ENCODE data around the gene NCKAP1.
"Not testable (repeated sequence)": the region's sequence is repeated elsewhere in the genome, so short reads cannot be mapped to it uniquely, and the experiment has no call there.

The NCKAP1 gene

GRCh38 chr2:183000846-183001245, 37.4 kb downstream of the NCKAP1 start:
- DNase-seq, result peak; percentile 54

GRCh38 chr2:182999348-183000028, 38.8 kb downstream of the NCKAP1 start:
- no peak for DNase-seq

- no peak for DNase-seq
These were observed 43.9 kb downstream of the NCKAP1 start for GRCh38 chr2:182994228-182994912.

GRCh38 chr2:182982941-182983340, 55.3 kb downstream of the NCKAP1 start:
- DNase-seq, result no peak

- DNase-seq, result not testable (repeated sequence)
These were observed 56.8 kb downstream of the NCKAP1 start for GRCh38 chr2:182981475-182981874.

- no peak for DNase-seq
These were observed 57.6 kb downstream of the NCKAP1 start for GRCh38 chr2:182980652-182981051.

- DNase-seq, result no peak
These were observed 58.1 kb downstream of the NCKAP1 start for GRCh38 chr2:182980115-182980514.

- no peak for DNase-seq
These were observed 60.8 kb downstream of the NCKAP1 start for GRCh38 chr2:182977463-182977862.

- no peak for DNase-seq
These were observed 64.6 kb downstream of the NCKAP1 start for GRCh38 chr2:182973441-182974352.

- no peak for DNase-seq
These were observed 65.7 kb downstream of the NCKAP1 start for GRCh38 chr2:182972548-182972942.

- no peak for DNase-seq
These were observed 66.3 kb downstream of the NCKAP1 start for GRCh38 chr2:182971820-182972547.

- DNase-seq, result no peak
These were observed 67.8 kb downstream of the NCKAP1 start for GRCh38 chr2:182970486-182970885.

- no peak for DNase-seq
These were observed 69.8 kb downstream of the NCKAP1 start for GRCh38 chr2:182968493-182968892.

- DNase-seq, result not testable (repeated sequence)
These were observed 71.9 kb downstream of the NCKAP1 start for GRCh38 chr2:182966356-182966755.

GRCh38 chr2:182962641-182963040, 75.6 kb downstream of the NCKAP1 start:
- DNase-seq, result no peak

- not testable (repeated sequence) for DNase-seq
These were observed 77.4 kb downstream of the NCKAP1 start for GRCh38 chr2:182960869-182961268.

GRCh38 chr2:182954789-182955188, 83.5 kb downstream of the NCKAP1 start:
- no peak for DNase-seq

GRCh38 chr2:182952741-182953450, 85.4 kb downstream of the NCKAP1 start:
- no peak for DNase-seq

GRCh38 chr2:182951948-182952663, 86.2 kb downstream of the NCKAP1 start:
- DNase-seq, result no peak

- DNase-seq, result no peak
These were observed 87.7 kb downstream of the NCKAP1 start for GRCh38 chr2:182950546-182950945.

GRCh38 chr2:182949572-182950189, 88.6 kb downstream of the NCKAP1 start:
- DNase-seq, result peak; percentile 88

Data from islet precursor cell (in vitro differentiated cells).